Dendritic cell treated with granulocyte-macrophage colony-stimulating factor and Interleukin-4, amounts not matched to agents 40 ng/mL and 50 ng/mL, for 4 days (primary cell): ENCODE measurements around the gene LYRM2.
"Not testable (repeated sequence)": the region's sequence is repeated elsewhere in the genome, so short reads cannot be mapped to it uniquely, and the experiment has no call there.

Experiments
- H3K27ac Mint-ChIP-seq: one replicate; pipeline ENCODE4 v1.8.0; 2022; ENCODE audit warnings: mild to moderate bottlenecking, mixed read lengths
- H3K27me3 Mint-ChIP-seq: one replicate; pipeline ENCODE4 v1.8.0; 2022; ENCODE audit warnings: mild to moderate bottlenecking, mixed read lengths
- H3K36me3 Mint-ChIP-seq: one replicate; pipeline ENCODE4 v1.8.0; 2022; ENCODE audit warnings: low read depth, mixed read lengths
- H3K4me1 Mint-ChIP-seq: one replicate; pipeline ENCODE4 v1.8.0; 2022; ENCODE audit warnings: low read depth, mixed read lengths
- H3K4me3 Mint-ChIP-seq: one replicate; pipeline ENCODE4 v1.8.0; 2022; ENCODE audit warnings: mild to moderate bottlenecking, moderate library complexity, mixed read lengths
- H3K9me3 Mint-ChIP-seq: one replicate; pipeline ENCODE4 v1.8.0; 2022; ENCODE audit warnings: mixed read lengths
- intact Hi-C: fragments of 100-400 bp; cut with micrococcal nuclease; formaldehyde crosslinking; loops from one replicate; pipeline ENCODE4 v1.15.0; 2022

LYRM2 gene

GRCh38 chr6:89667872-89668556, 29.5 kb upstream of the LYRM2 start:
- Mint-ChIP-seq H3K4me3 (no peak overlapping the region), H3K9me3 (no peaks in the 10 kb centered on the region), H3K36me3 (peaks cover 69% of the 10 kb centered on the region), H3K27me3 (no peaks in the 10 kb centered on the region), H3K27ac (no peak overlapping the region), H3K4me1 (no peaks in the 10 kb centered on the region)
- intact Hi-C loops = no loop called here

- no peaks in the 10 kb centered on the region for H3K27me3 Mint-ChIP-seq
- intact Hi-C loops = no loop called here
- H3K4me3 Mint-ChIP-seq = no peak overlapping the region
- H3K9me3 Mint-ChIP-seq = no peaks in the 10 kb centered on the region
- H3K4me1 Mint-ChIP-seq = no peaks in the 10 kb centered on the region
- no peak overlapping the region for H3K27ac Mint-ChIP-seq
- H3K36me3 Mint-ChIP-seq = peaks cover 84% of the 10 kb centered on the region
Measured at GRCh38 chr6:89662659-89663223, 24.2 kb upstream of the LYRM2 start.

DNA sequence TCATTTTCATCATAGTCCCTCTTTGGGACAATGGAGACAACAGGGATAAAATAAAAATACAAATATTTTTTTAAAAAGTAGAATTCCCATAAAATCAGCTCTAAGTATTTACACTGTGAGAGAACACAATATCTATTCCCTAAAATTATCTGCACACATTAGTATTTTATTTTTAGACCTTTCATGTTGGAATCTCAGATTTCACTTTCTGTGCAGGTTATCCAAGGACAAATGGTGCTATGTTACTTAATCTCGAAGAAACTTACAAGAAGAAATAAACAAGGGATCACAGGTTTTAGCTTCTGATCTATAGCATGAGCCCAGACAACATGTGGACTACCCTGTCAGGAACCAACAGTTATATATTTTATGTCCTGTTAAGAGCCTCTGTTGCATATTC, 23.0 kb upstream of the LYRM2 start:
- H3K36me3 Mint-ChIP-seq = peaks cover 87% of the 10 kb centered on the region
- no peak overlapping the region for H3K4me3 Mint-ChIP-seq
- no peaks in the 10 kb centered on the region for H3K9me3 Mint-ChIP-seq
- no peaks in the 10 kb centered on the region for H3K27me3 Mint-ChIP-seq
- H3K27ac Mint-ChIP-seq = no peak overlapping the region
- intact Hi-C loops = no loop called here
- no peaks in the 10 kb centered on the region for H3K4me1 Mint-ChIP-seq

DNA sequence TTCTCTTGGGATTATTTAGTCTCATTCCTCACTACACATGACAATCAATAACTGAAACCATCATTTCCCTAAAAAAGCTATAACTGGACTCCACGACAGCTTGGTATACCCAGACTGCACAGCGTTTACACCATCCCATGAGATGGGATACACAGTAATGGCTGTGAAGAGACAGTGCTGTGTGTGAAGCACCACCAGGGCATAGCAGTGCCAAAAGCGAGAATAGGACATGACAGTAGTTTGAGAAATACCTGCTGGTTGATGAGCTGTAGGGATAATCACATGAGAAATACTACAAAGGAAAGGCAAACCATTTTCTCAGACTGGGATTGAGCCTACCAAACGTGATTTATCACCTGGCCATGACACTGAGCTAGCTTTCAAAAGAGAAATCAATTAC, 22.4 kb upstream of the LYRM2 start:
- H3K27ac Mint-ChIP-seq = no peak overlapping the region
- no peaks in the 10 kb centered on the region for H3K9me3 Mint-ChIP-seq
- H3K27me3 Mint-ChIP-seq = no peaks in the 10 kb centered on the region
- H3K4me1 Mint-ChIP-seq = no peaks in the 10 kb centered on the region
- intact Hi-C loops = no loop called here
- peaks cover 87% of the 10 kb centered on the region for H3K36me3 Mint-ChIP-seq
- H3K4me3 Mint-ChIP-seq = no peak overlapping the region

GRCh38 chr6:89657445-89658158, 19.1 kb upstream of the LYRM2 start:
- Mint-ChIP-seq H3K27me3 (no peaks in the 10 kb centered on the region), H3K4me1 (no peaks in the 10 kb centered on the region), H3K9me3 (no peaks in the 10 kb centered on the region), H3K27ac (no peak overlapping the region), H3K4me3 (no peak overlapping the region), H3K36me3 (peaks cover 93% of the 10 kb centered on the region)
- intact Hi-C loops = no loop called here

- H3K27me3 Mint-ChIP-seq = no peaks in the 10 kb centered on the region
- H3K4me1 Mint-ChIP-seq = no peaks in the 10 kb centered on the region
- peaks cover 95% of the 10 kb centered on the region for H3K36me3 Mint-ChIP-seq
- no peak overlapping the region for H3K4me3 Mint-ChIP-seq
- intact Hi-C loops = no loop called here
- H3K9me3 Mint-ChIP-seq = no peaks in the 10 kb centered on the region
- H3K27ac Mint-ChIP-seq = no peak overlapping the region
Measured at GRCh38 chr6:89655122-89655521, 16.6 kb upstream of the LYRM2 start.

DNA sequence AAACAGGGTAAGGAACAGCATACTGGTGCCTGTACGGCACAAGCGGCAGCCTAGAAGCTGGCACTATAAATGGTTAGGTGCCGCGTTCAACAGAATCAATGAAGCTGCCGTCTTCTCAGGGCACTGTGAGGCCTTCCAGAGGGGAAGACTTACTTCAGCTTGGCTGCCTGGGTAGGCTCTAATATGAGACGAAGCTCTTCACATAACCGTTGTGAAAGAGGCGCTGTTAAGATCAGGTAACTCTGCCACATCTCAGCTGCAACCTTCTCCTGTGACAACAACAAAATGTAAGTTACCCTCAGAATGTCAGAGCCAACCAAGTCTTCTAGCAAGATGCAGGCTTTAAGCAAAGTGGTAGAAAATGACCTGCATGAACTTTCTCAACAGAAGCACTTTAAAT, 12.0 kb upstream of the LYRM2 start:
- no peaks in the 10 kb centered on the region for H3K27me3 Mint-ChIP-seq
- H3K4me1 Mint-ChIP-seq = no peaks in the 10 kb centered on the region
- intact Hi-C loops = no loop called here
- H3K36me3 Mint-ChIP-seq = peaks cover 87% of the 10 kb centered on the region
- H3K27ac Mint-ChIP-seq = no peak overlapping the region
- no peak overlapping the region for H3K4me3 Mint-ChIP-seq
- H3K9me3 Mint-ChIP-seq = no peaks in the 10 kb centered on the region

GRCh38 chr6:89649682-89650081, 11.1 kb upstream of the LYRM2 start:
- Mint-ChIP-seq H3K9me3 (no peaks in the 10 kb centered on the region), H3K27ac (no peak overlapping the region), H3K36me3 (peaks cover 83% of the 10 kb centered on the region), H3K4me3 (no peak overlapping the region), H3K4me1 (no peaks in the 10 kb centered on the region), H3K27me3 (no peaks in the 10 kb centered on the region)
- intact Hi-C loops = no loop called here

DNA sequence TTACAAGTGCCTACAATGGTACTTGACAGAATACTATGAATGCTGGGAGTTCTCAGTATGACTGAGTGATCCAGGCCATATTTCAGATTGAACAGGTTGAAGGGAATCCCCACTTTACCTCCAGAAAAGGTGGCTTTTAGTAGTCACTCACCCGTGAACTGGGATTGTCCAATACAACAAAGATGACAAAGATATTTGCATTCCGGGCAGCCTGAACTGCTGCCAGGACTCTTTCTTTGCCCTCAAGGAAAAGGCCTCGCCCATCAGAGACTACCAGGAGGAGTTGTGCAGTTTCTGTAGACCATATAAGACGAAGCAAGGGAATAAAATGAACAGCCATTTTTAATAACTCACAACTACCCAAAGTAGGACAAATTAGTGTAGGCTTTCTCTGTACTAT, 6.3 kb upstream of the LYRM2 start:
- intact Hi-C loops = no loop called here
- Mint-ChIP-seq H3K4me3 (no peak overlapping the region), H3K27me3 (no peaks in the 10 kb centered on the region), H3K27ac (no peak overlapping the region), H3K4me1 (no peaks in the 10 kb centered on the region), H3K9me3 (no peaks in the 10 kb centered on the region), H3K36me3 (peaks cover 55% of the 10 kb centered on the region)

- Mint-ChIP-seq H3K27ac (no peak overlapping the region), H3K4me3 (no peak overlapping the region), H3K9me3 (no peaks in the 10 kb centered on the region), H3K4me1 (peaks cover 12% of the 10 kb centered on the region), H3K36me3 (peaks cover 56% of the 10 kb centered on the region), H3K27me3 (no peaks in the 10 kb centered on the region)
- intact Hi-C loops = no loop called here
Measured at GRCh38 chr6:89643406-89643805, 4.9 kb upstream of the LYRM2 start.

GRCh38 chr6:89642956-89643355, 4.4 kb upstream of the LYRM2 start:
- H3K36me3 Mint-ChIP-seq = peaks cover 55% of the 10 kb centered on the region
- peaks cover 12% of the 10 kb centered on the region for H3K4me1 Mint-ChIP-seq

GRCh38 chr6:89641581-89641980, 3.0 kb upstream of the LYRM2 start:
- H3K27ac Mint-ChIP-seq, H3K9me3 Mint-ChIP-seq, H3K4me3 Mint-ChIP-seq, intact Hi-C loops, H3K27me3 Mint-ChIP-seq: not testable (repeated sequence)
- Mint-ChIP-seq H3K4me1 (peaks cover 12% of the 10 kb centered on the region), H3K36me3 (peaks cover 45% of the 10 kb centered on the region)

More at GRCh38 chr6:89642956-89643355, 4.4 kb upstream of the LYRM2 start:
- Mint-ChIP-seq H3K4me3 (no peak overlapping the region), H3K27me3 (no peaks in the 10 kb centered on the region), H3K27ac (no peak overlapping the region), H3K9me3 (no peaks in the 10 kb centered on the region)
- intact Hi-C loops = no loop called here

- Mint-ChIP-seq H3K4me3 (no peak overlapping the region), H3K36me3 (peaks cover 45% of the 10 kb centered on the region), H3K4me1 (peaks cover 14% of the 10 kb centered on the region), H3K27me3 (no peaks in the 10 kb centered on the region), H3K27ac (no peak overlapping the region), H3K9me3 (no peaks in the 10 kb centered on the region)
- intact Hi-C loops = no loop called here
Measured at GRCh38 chr6:89640804-89641203, 2.3 kb upstream of the LYRM2 start.

GRCh38 chr6:89637960-89638319, 607 bp downstream of the LYRM2 start:
- Mint-ChIP-seq H3K4me1 (peaks cover 17% of the 10 kb centered on the region), H3K4me3 (peak overlapping the region; percentile 86)
- intact Hi-C loops = loop anchor here (5.0 kb wide), 1 partner anchor 179 kb away; the partner anchor contains the start of gene MDN1

More at GRCh38 chr6:89637960-89638319, 607 bp downstream of the LYRM2 start:
- peaks cover 39% of the 10 kb centered on the region for H3K36me3 Mint-ChIP-seq
- H3K27ac Mint-ChIP-seq = peak overlapping the region; percentile 97
- H3K27me3 Mint-ChIP-seq = no peaks in the 10 kb centered on the region
- no peaks in the 10 kb centered on the region for H3K9me3 Mint-ChIP-seq
